Thoracic aorta (tissue), 2 donors: ENCODE results near the gene SHMT2. TPM values are rescaled to one million over a fixed set of nuclear protein-coding genes. Genes with fewer than 3 reads are reported as not detected.

Experiments
- ATAC-seq: fragments of 150-250 bp; one replicate; pipeline ENCODE4 v1.8.0; 2017; ENCODE audit warnings: low read depth; ENCODE audit not compliant: insufficient number of reproducible peaks, low FRiP score
- DNase-seq: peaks from one replicate; pipeline ENCODE4 v3.0.0-alpha.2; 2020; ENCODE audit warnings: low spot score
- H3K27ac ChIP-seq, 2 donors: fragments of 200-600 bp; sonication (generic); 1 replicate in 1 of 2; 2 replicates in 1 of 2; pipeline ENCODE4 v1.5.1; 2016; ENCODE audit warnings: mild to moderate bottlenecking in 2 of 2, moderate library complexity in 2 of 2
- H3K27me3 ChIP-seq: fragments of 200-600 bp; sonication (generic); replicated peaks from 2 replicates; pipeline ENCODE4 v1.6.0; 2016; ENCODE audit warnings: mild to moderate bottlenecking; ENCODE audit not compliant: insufficient read depth
- H3K36me3 ChIP-seq: fragments of 200-600 bp; sonication (generic); one replicate; pipeline ENCODE4 v1.5.1; 2016
- H3K4me1 ChIP-seq, 2 donors: fragments of 200-600 bp; sonication (generic); 1 replicate in 1 of 2; 2 replicates in 1 of 2; pipeline versions ENCODE4 v1.5.1 to v1.6.0; 2016; ENCODE audit warnings: low read depth in 2 of 2, mild to moderate bottlenecking in 1 of 2; ENCODE audit not compliant: control insufficient read depth in 1 of 2
- H3K4me3 ChIP-seq: fragments of 200-600 bp; sonication (generic); 2 replicates; pipeline ENCODE4 v1.5.1; 2016; ENCODE audit warnings: mild to moderate bottlenecking
- H3K9me3 ChIP-seq: fragments of 200-600 bp; sonication (generic); 2 replicates; pipeline ENCODE4 v1.5.1; 2016
- CTCF ChIP-seq: fragments of 200-600 bp; sonication (generic); IDR thresholded peaks from one replicate; pipeline ENCODE4 v1.5.1; 2019; ENCODE audit warnings: antibody characterized with exemption
- total RNA-seq, 2 donors: library from RNA; depleted of rRNA; stranded (reverse); fragments of >200 nt; gene quantifications; one replicate each; pipeline versions ENCODE4 v1.1.0 to v1.2.3, GENCODE V29; 2016

Gene SHMT2
- total RNA-seq, 2 donors from 2014 or later, result 57.3 to 60.4 TPM

DNA sequence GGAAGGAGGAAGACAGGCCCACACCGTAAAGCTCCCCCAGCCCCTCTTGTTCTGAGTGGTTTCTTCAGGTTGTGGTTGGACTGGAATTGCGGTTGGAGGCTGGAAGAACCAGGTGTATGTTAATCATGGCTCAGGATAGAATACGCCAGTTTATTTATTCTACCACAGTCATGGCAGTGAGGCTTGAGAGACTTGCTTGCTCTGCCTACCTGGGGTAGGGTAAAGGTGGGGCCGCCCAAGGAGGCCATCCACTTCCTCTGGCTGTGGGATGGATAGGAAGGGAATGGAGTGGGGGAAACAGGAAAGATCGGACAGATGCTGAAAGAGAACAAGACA is 8.1 kb downstream of the SHMT2 start:
- Histone ChIP-seq H3K27me3 (peaks cover 18% of the 10 kb centered on the region), H3K4me3 (no peak overlapping the region), H3K9me3 (no peaks in the 10 kb centered on the region), H3K4me1 (peaks cover 21 to 49% of the 10 kb centered on the region in 2 donors), H3K27ac (no peak overlapping the region), H3K36me3 (peaks cover 13% of the 10 kb centered on the region)
- no peak for TF ChIP-seq CTCF
- no peak for ATAC-seq
- DNase-seq, result no peak

DNA sequence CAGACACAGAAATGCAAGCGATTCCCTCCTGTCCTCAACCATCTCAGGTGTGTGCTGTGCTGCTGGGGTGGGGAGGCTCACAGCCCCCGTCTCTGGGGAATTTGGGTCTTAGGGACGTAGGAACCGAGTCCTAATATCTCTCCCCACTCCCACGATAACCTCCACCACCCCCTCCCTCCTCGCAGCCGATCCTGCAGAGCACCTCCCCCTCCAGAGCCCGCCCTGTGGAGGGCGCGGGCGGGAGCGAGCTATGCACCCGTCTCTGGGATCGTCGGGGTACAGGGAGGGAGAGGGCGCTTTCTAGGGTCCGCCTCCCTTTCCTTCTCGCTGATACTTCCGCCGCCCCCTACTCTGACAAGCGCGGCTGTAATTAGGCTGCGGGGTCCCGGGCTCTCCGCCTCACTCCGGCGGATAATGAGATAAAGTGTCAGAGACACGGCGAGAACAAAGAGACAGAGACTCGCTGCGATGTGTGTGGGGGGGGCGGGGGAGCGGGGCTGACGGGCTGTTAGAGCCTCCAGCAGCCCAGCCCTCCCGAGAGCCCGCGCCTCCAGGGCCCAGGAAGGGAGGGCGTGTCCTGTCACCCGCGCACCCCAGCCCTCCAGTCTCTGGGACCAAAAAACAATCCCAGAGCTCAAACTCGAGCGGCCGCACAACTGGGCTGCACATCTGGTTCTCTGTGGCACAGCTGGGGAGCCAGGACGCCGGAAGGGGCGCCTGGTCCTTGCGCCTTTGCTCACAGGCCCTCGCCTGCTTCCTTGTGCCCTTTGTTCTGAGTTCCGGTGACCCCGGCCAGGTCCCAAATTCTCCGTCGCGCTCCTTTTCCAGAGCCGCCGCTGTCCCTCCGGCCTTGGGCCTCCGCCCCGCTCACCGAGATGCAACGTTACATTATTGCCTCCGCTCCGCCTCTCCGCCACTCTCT is 8.7 kb downstream of the SHMT2 start:
- peaks cover 18% of the 10 kb centered on the region for H3K27me3 ChIP-seq
- H3K9me3 ChIP-seq, result no peaks in the 10 kb centered on the region
- H3K36me3 ChIP-seq, result peaks cover 6% of the 10 kb centered on the region
- H3K4me1 ChIP-seq, result peaks cover 28 to 56% of the 10 kb centered on the region in 2 donors
- TF ChIP-seq CTCF, result no peak
- DNase-seq (no peak), ATAC-seq (no peak)
- peak overlapping the region; percentile 81 for H3K4me3 ChIP-seq
- H3K27ac ChIP-seq, result no peak overlapping the region

DNA sequence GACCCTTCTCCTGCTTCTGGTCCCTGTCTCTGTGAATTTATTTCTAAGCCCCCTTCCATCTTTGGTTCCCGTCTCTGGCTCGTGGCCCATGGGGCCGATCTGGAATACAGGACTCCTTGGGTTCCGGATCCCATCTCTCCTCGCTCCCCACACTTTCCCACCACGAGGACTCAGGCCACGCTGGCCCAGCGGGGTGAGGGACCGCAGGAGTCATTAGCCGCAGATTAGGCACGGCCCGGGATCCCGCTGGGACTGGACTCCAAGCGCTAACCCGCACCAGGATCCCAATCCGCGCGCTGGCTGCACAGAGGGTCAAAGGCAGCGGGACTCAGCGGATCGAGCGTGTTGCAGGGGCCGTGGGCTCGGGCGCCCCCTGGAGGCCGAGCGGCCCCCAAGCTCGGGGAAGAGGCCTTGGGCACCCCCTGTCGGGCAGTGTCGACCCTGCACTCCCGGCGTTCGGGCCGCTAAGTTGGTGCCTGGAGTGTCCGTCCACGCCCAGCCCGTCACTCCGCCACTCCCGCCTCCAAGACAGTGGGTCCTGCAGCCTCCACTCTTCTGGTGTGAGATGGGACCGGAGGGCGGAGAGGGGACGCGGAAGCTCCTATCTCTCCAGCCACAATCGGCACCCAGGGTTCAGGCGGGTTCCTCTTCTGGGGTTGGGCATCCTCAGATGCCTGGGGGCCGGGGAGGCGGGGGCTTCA is 9.5 kb downstream of the SHMT2 start:
- TF ChIP-seq CTCF, result peak; percentile 100
- Histone ChIP-seq H3K27ac (no peak overlapping the region), H3K4me3 (peak overlapping the region; percentile 81), H3K9me3 (no peaks in the 10 kb centered on the region), H3K27me3 (peaks cover 18% of the 10 kb centered on the region), H3K4me1 (peaks cover 33 to 63% of the 10 kb centered on the region in 2 donors), H3K36me3 (no peaks in the 10 kb centered on the region)
- ATAC-seq, result peak; percentile 61
- DNase-seq, result peak; percentile 47

GRCh38 chr12:57239587-57240065 is 10.1 kb downstream of the SHMT2 start:
- peaks cover 33 to 63% of the 10 kb centered on the region in 2 donors for H3K4me1 ChIP-seq
- ATAC-seq (no peak), DNase-seq (no peak)
- no peaks in the 10 kb centered on the region for H3K9me3 ChIP-seq
- H3K4me3 ChIP-seq, result peak overlapping the region; percentile 81
- TF ChIP-seq CTCF, result no peak
- H3K27ac ChIP-seq, result no peak overlapping the region
- H3K27me3 ChIP-seq, result peaks cover 18% of the 10 kb centered on the region
- no peaks in the 10 kb centered on the region for H3K36me3 ChIP-seq
